HepG2 (cell line): ENCODE measurements around the gene SMAD3. TPM values are rescaled to one million over a fixed set of nuclear protein-coding genes. Genes with fewer than 3 reads are reported as not detected.
A peak's percentile ranks its signal among the peaks of the same experiment; 100 is the strongest.
"Not testable (repeated sequence)": the region's sequence is repeated elsewhere in the genome, so short reads cannot be mapped to it uniquely, and the experiment has no call there.

ENCODE experiments used
- ATAC-seq: fragments of 200-7000 bp; cut with Tn5 transposase; 3 replicates; pipeline ENCODE4 v1.9.1; 2020; ENCODE audit warnings: mild to moderate bottlenecking, moderate library complexity
- BruUV-seq: library from RNA; stranded (reverse); fragments of 400-500 nt; replicated peaks from 2 replicates; lab custom pipeline; 2021; lab: Mats Ljungman, UMichigan
- CTCF ChIA-PET: fragments of 300-600 bp; formaldehyde crosslinking; extraction: SDS; loops from one replicate; lab custom pipeline; 2021; ENCODE audit warnings: low total read pairs, inconsistent platforms, low intra/inter-chr PET ratio; lab: Yijun Ruan, JAX
- POLR2A ChIA-PET: fragments of 350-600 bp; sonication (Branson Sonifier 250); formaldehyde crosslinking; loops from one replicate; lab custom pipeline; 2020; ENCODE audit warnings: antibody characterized with exemption, inconsistent platforms; lab: Yijun Ruan, JAX
- DNase-seq: peaks from one replicate; pipeline ENCODE4 v3.0.0-alpha.2; 2015; ENCODE audit warnings: low spot score
- FAIRE-seq: peaks from 3 replicates; lab custom pipeline; 2011; peaks lifted over from hg19 to GRCh38; lab: Jason Lieb, UNC
- H2AFZ ChIP-seq: one replicate; pipeline ENCODE4 v1.6.1; 2011; ENCODE audit warnings: low read length, inconsistent platforms
- H3K27ac ChIP-seq: fragments of 300-600 bp; 3 replicates; pipeline ENCODE4 v1.8.0; 2011; ENCODE audit warnings: mixed run types, mild to moderate bottlenecking, mixed read lengths, low read length, inconsistent platforms; ENCODE audit not compliant: insufficient read depth; ENCODE audit errors: extremely low read length
- H3K27me3 ChIP-seq, 2 experiments: fragments of 200-600 bp in 1 of 2; 2 replicates in 1 of 2; 3 replicates in 1 of 2; pipeline versions ENCODE4 v1.6.0 to v1.8.0; 2011; ENCODE audit warnings: low read length in 2 of 2, mild to moderate bottlenecking in 2 of 2, moderate library complexity in 2 of 2, inconsistent platforms in 1 of 2; ENCODE audit not compliant: insufficient read depth in 2 of 2, control insufficient read depth in 1 of 2
- H3K36me3 ChIP-seq, 2 experiments: fragments of 200-600 bp in 1 of 2; replicated peaks in 1 of 2; 2 replicates in 1 of 2; 3 replicates in 1 of 2; pipeline versions ENCODE4 v1.5.1 to v1.8.0; 2011; ENCODE audit warnings: low read length in 2 of 2, inconsistent platforms in 1 of 2; ENCODE audit not compliant: insufficient read depth in 2 of 2, control insufficient read depth in 1 of 2
- H3K4me1 ChIP-seq: 2 replicates; pipeline ENCODE4 v1.5.1; 2012; ENCODE audit warnings: low read length, inconsistent platforms; ENCODE audit not compliant: insufficient read depth
- H3K4me2 ChIP-seq: 2 replicates; pipeline ENCODE4 v1.6.0; 2011; ENCODE audit warnings: low read depth, low read length, inconsistent platforms
- H3K4me3 ChIP-seq, 3 experiments: fragments of 200-600 bp in 1 of 3; sonication (generic), shearing (Covaris generic) in 1 of 3; replicated peaks in 1 of 3; 2 replicates each; pipeline ENCODE4 v1.5.1; 2011 to 2016; ENCODE audit warnings: low read length in 3 of 3, inconsistent platforms in 2 of 3, low read depth in 2 of 3, mild to moderate bottlenecking in 2 of 3, control low read depth in 1 of 3, mixed read lengths in 1 of 3; ENCODE audit not compliant: insufficient read depth in 1 of 3
- H3K79me2 ChIP-seq: one replicate; pipeline ENCODE4 v1.6.1; 2011; ENCODE audit warnings: low read length, inconsistent platforms; ENCODE audit not compliant: insufficient read depth
- H3K9ac ChIP-seq: 2 replicates; pipeline ENCODE4 v1.6.0; 2011; ENCODE audit warnings: mild to moderate bottlenecking, low read depth, low read length, inconsistent platforms; ENCODE audit not compliant: insufficient read depth
- H3K9me3 ChIP-seq: 2 replicates; pipeline ENCODE4 v1.5.1; 2012; ENCODE audit warnings: mild to moderate bottlenecking, low read length
- H4K20me1 ChIP-seq: 2 replicates; pipeline ENCODE4 v1.6.0; 2011; ENCODE audit warnings: inconsistent platforms, mild to moderate bottlenecking, low read length, moderate library complexity; ENCODE audit not compliant: insufficient read depth
- ELF3 ChIP-seq: IDR thresholded peaks from 2 replicates; pipeline ENCODE4 v1.6.1; 2016; ENCODE audit warnings: missing genetic modification reagents, missing compliant biosample characterization
- FOXO4 ChIP-seq: sonication (generic); formaldehyde crosslinking; conservative IDR thresholded peaks from 2 replicates; pipeline ENCODE4 v1.8.1; 2023; ENCODE audit warnings: missing genetic modification reagents
- ZNF335 ChIP-seq: sonication (generic); formaldehyde crosslinking; IDR thresholded peaks from 2 replicates; pipeline ENCODE4 v1.4.0; 2020; ENCODE audit warnings: missing genetic modification reagents
- ZNF7 ChIP-seq: IDR thresholded peaks from 2 replicates; pipeline ENCODE4 v1.6.1; 2016; ENCODE audit warnings: missing biosample characterization, missing genetic modification reagents
- WGBS: methylation state at CpG from one replicate; pipeline ENCODE4 v1.1.6; 2017; ENCODE audit warnings: low lambda C conversion rate; 5-methylcytosine and 5-hydroxymethylcytosine counted together
- in situ Hi-C: cut with HindIII; loops from 2 replicates; pipeline ENCODE4 v1.10.0; 2017; ENCODE audit warnings: low pct_unique_long_range_greater_than_20kb; ENCODE audit not compliant: extremely low pct_ligation_motif_present
- intact Hi-C: fragments of 100-400 bp; cut with micrococcal nuclease; formaldehyde crosslinking; loops from one replicate; pipeline ENCODE4 v1.10.0; 2022; ENCODE audit not compliant: unreplicated experiment
- polyA plus RNA-seq, 8 experiments: library from polyadenylated mRNA; depleted of rRNA in 3 of 8; stranded (reverse) in 7 of 8; unstranded in 1 of 8; fragments of >200 nt; fragmentation: Illumina TruSeq in 4 of 8; extraction: Trizol in 4 of 8; gene quantifications; 2 replicates each; pipeline versions ENCODE4 v1.2.1 to v1.2.3, GENCODE V29; 2011 to 2016; ENCODE audit warnings: low read depth in 4 of 8, missing spikeins in 1 of 8, mixed read lengths in 1 of 8; ENCODE audit not compliant: insufficient read depth in 1 of 8
- total RNA-seq, 5 experiments: library from RNA; depleted of rRNA; stranded (reverse); fragments of >200 nt; fragmentation: Illumina TruSeq; extraction: Trizol; gene quantifications; 2 replicates each; pipeline ENCODE4 v1.2.3, GENCODE V29; 2016; ENCODE audit warnings: low read depth in 1 of 5

Gene SMAD3
- total and polyA plus RNA-seq, 2 of the 13 experiments (the other 11 are each of a cell fraction or from before 2014, with no cell fraction given), result 8.6 to 56.3 TPM

DNA sequence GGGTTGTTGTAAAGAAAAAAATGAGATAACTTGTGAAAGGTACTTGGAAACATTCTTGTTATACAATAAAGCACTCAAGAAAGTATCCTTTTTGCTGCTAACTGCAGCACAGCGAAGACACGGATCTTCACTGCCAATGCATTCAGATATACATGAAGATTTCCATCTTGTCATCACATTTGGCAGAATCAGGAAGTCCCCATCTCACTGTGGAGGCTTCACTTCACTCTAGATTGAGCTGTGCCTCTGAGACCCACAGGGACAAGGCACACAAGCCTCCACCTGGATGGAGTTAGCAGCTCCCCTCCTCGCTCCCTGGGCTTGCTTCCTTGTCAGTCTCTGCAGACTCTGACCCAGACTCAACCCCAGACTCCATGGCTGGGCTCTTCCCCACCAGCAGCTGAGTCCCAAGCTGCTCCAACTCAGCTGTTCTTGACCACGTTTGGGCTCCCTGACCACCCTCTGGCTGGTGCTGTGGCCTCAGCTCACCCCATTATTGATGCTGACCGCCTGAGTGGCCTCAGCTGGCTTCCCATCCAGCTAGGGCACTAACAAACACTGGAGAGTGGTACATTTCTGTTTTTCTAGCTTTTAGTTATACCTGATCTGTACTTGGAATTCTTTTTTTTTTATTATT, 45.4 kb upstream of the SMAD3 start (continued):
- no peak for TF ChIP-seq ELF3 (CRISPR knock-in tag)
- TF ChIP-seq, all 625 proteins: peak for 0

DNA sequence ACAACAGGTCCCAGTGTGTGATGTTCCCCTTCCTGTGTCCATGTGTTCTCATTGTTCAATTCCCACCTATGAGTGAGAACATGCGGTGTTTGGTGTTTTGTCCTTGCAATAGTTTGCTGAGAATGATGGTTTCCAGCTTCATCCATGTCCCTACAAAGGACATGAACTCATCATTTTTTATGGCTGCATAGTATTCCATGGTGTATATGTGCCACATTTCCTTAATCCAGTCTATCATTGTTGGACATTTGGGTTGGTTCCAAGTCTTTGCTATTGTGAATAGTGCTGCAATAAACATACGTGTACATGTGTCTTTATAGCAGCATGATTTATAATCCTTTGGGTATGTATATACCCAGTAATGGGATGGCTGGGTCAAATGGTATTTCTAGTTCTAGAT, 44.7 kb upstream of the SMAD3 start:
- H3K4me2 ChIP-seq, CTCF ChIA-PET, H3K79me2 ChIP-seq, H3K27ac ChIP-seq, POLR2A ChIA-PET, H3K4me3 ChIP-seq, H3K9ac ChIP-seq, H3K9me3 ChIP-seq, ATAC-seq, BruUV-seq, H2AFZ ChIP-seq, DNase-seq, FAIRE-seq, in situ Hi-C loops, H3K27me3 ChIP-seq, intact Hi-C loops: not testable (repeated sequence)
- WGBS, result 100% methylated on average over 2 of the region's 2 CpGs
- Histone ChIP-seq H3K4me1 (peaks cover 22% of the 10 kb centered on the region), H4K20me1 (peaks cover 20% of the 10 kb centered on the region), H3K36me3 (peaks cover 7 to 16% of the 10 kb centered on the region in 2 experiments)

DNA sequence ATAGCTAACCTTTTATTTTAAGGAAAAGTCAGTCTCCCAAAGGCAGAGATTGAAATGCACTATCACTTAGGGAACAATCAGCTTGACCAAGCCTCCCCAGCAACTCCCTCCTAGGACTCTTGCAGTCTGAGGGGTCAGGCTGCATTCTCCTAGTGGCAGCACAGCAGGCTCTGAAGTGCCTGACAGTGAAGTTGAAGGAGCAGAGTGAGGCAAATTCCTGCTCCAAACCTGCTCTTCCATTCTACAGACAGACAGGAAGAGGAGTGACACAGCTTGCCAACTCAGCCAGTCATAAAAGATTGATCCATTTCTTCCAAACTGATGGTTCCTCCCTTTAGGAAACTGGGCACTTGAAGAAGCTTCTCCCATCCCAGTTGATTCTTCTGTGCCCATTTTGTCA, 43.9 kb upstream of the SMAD3 start:
- Histone ChIP-seq H3K4me3 (no peak overlapping the region), H3K9me3 (no peaks in the 10 kb centered on the region), H4K20me1 (peaks cover 24% of the 10 kb centered on the region), H3K4me1 (peaks cover 30% of the 10 kb centered on the region), H3K27me3 (no peaks in the 10 kb centered on the region), H3K27ac (no peak overlapping the region), H2AFZ (no peak overlapping the region), H3K36me3 (peaks cover 7 to 16% of the 10 kb centered on the region in 2 experiments), H3K4me2 (no peak overlapping the region), H3K9ac (no peak overlapping the region), H3K79me2 (no peaks in the 10 kb centered on the region)
- no TSS peak for BruUV-seq
- DNase-seq, result no peak
- ChIA-PET CTCF (no interaction called here), POLR2A (no interaction called here)
- TF ChIP-seq ZNF335 (CRISPR knock-in tag) (no peak), FOXO4 (CRISPR knock-in tag) (0 out of 2 replicates have a peak, but pooled peaks have one; percentile 23), ZNF7 (CRISPR knock-in tag) (no peak)
- intact Hi-C loops, result no loop called here
- no peak for FAIRE-seq
- no peak for ATAC-seq
- in situ Hi-C loops, result no loop called here
